HG03439 (cell line): ENCODE data around the gene TRAPPC5.
"Not testable (repeated sequence)": the region's sequence is repeated elsewhere in the genome, so short reads cannot be mapped to it uniquely, and the experiment has no call there.

Experiments
- ATAC-seq: cut with Tn5 transposase; IDR thresholded peaks from one replicate; pipeline ENCODE4 v1.9.1; 2021; ENCODE audit warnings: mild to moderate bottlenecking, moderate library complexity; ENCODE audit not compliant: unreplicated experiment

The TRAPPC5 gene

GRCh38 chr19:7680606-7681339 is at the start of gene TRAPPC5:
TSS of gene TRAPPC5 (plus strand) at chr19:7680833. CDS start at chr19:7682254, 1,421 bp downstream.
- peak; percentile 61 for ATAC-seq

DNA sequence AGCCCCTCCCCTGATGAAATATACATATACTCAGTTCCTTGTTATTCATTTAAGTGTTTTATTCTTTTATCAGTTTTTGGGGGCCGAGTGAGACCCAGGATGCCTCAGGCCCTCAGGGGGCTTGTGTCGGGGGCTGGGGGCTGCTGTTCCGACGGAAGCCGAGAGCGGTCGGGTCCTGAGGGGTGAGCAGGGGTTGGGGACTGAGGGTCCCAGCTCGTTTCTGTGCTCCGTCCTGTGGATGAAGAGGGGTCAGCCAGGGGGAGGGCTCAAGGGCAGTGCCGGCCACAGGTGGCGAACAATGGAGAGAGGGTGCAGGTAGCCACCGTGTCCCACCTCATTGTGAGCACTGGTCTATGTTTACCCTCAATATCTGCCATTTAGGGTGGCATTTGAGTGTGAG is 49.1 kb upstream of the TRAPPC5 start:
- no peak for ATAC-seq

DNA sequence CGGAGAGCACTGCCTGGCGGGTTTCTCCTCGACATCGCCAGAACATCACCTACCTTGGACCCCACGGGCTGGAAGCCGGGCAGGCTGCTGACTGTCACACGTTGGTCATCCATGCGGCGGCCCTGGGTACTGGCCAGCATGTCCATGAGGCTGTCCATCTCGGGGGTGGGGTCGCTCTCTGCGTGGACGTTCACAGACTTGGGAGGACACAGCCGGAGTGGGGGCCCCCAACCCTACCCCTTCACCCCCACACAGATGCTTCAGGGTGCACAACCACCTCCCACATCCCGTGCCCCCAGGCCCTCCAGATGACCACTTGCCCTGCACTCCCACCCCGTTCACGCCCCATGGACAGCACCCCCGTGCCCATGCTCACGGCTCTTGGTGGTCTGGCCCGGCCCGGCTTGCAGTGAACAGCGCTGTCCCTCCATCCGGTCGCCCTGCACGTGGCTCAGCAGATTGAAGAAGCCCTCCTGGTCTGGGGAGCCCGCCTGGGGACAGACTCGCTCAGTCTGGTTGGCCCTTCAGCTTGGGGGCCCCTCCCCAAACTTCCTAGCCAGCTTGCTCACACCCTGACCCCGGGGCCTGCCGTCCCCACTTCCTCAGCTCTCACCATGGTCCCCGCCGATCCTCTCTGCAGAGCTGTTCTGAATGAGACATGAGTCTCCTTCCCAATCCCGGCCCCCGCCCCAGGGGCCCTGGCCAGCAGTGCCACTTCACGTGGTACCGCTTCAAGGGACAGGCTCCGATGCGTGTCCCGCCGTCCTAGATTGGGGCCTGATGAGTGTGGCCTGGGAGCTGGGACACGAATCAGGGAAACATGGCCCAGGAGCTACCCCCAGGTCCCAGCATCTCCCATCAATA is 48.1 kb upstream of the TRAPPC5 start:
- no peak for ATAC-seq

- ATAC-seq, result no peak
Observed at GRCh38 chr19:7633698-7634097, 46.9 kb upstream of the TRAPPC5 start, which contains the start of gene PCP2. TSS of gene PCP2 (minus strand) at chr19:7633719. CDS start at chr19:7633457, 262 bp downstream.

DNA sequence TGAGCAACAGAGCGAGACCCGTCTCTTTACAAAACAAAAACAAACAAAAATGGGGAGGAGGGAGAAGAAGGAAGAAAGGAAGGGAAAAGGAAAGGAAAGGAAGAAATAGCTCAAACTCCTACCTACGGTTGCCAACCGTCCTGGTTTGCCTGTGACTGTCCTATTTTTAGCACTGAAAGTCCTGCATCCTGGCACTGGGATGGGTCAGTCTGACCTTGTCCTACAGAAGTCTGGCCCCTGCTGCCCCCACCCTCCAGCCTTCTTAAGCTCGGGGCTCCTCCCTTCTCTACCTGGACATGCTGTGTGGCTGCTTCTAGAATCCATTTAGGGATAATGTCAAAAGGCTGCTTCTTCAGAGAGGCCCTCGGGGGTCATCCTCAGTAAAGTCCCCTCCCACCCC is 45.0 kb upstream of the TRAPPC5 start:
- no peak for ATAC-seq

DNA sequence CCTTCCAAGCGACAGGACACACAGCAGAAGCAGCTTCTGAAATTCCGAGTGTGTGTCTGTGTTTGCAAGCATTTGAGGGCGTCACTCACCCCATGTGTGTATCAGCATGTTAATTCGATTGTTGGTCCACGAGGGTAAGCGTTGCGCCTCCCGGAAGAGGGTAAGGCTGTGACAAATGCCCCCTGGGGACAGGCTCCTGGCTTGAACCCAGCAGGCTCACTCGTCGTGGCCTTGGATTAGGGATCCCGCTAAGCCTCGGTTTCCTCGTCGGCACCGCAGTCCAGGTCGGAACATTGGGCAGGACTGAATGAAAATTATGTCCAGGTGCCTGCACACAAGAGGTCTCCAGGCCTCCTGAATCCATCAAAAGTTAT is 44.3 kb upstream of the TRAPPC5 start:
- no peak for ATAC-seq

DNA sequence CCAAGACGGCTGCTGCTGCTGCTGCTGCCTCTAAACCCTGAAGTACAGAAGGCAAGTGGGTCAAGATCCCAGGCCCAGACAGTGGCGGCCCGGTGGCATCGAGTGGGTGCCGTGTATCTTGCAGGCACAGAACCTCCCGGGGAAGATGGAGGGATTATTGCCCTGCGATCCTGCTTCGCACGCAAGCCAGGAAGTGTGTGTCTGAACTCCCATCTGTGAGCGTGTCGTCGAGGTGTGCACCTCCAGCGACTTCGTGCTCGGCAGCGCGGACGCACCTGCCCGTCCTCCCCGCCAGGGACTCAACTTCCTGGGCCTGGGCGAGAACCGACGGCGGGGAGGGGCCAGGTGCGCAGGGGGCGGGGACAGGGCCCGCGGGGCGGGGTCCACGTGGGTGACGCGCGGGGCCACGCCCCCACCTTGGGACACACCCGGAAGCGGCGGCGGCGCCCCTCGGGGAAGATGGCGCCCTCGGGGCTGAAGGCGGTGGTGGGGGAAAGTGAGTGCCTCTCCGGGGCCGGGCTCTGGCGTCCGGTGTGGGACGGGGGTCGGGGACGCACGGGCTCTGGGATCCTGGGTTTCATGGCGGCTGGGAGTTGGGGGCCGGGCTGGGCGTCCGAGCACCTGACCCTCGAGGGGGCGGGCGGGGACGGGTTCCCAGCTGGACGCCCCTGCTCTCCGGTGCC is 43.8 kb upstream of the TRAPPC5 start, which contains the start of gene STXBP2:
Gene STXBP2, plus strand, starts transcription at position 420 of the 683 bp plus-strand sequence. Its CDS starts 40 bp downstream, at position 460.
- peak; percentile 60 for ATAC-seq

DNA sequence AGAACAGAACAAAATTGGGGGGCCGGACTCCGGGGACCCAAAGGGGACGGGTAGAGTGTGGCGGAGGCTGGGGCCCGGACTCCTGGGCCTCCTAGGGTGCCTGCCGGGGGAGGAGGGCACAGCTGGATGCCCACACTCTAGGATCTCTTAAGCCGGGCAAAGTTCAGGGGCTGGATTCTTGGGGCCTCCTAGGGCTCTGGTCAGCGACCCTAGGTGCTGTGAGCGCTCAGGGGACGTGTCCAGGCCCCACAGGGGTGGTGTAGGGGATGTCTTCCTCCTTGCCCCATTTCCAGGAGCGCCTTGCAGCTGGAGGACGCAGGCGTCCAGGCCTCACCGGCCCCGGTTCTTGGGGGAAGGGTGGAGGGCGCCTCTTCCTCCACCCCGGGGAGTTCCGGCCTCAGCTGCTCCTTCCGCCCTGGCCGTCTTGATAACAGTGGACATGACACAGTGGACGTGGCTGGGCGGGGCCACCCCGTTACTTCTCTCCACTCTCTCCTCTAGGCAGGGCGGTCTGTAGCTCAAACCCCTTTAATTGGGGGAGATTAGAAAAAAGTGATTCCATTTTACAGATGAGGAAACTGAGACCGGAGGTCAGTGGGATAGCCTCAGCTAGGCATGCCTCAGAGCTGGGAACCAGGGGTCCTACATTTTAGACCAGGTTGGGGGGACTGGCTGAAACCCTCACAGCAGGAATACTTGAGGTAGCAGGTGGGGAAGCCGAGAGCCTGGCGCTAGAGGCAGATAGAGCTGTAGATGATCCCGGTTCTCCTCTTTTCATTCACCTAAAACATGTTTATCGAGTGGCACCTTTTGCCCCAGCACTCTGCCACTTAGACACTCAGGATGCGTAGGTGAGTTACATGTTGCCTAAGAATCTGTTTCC is 43.0 kb upstream of the TRAPPC5 start:
- ATAC-seq, result peak; percentile 40

- ATAC-seq, result no peak
Observed at GRCh38 chr19:7638802-7639465, 41.7 kb upstream of the TRAPPC5 start.

GRCh38 chr19:7639863-7640348 is 40.7 kb upstream of the TRAPPC5 start:
- no peak for ATAC-seq

DNA sequence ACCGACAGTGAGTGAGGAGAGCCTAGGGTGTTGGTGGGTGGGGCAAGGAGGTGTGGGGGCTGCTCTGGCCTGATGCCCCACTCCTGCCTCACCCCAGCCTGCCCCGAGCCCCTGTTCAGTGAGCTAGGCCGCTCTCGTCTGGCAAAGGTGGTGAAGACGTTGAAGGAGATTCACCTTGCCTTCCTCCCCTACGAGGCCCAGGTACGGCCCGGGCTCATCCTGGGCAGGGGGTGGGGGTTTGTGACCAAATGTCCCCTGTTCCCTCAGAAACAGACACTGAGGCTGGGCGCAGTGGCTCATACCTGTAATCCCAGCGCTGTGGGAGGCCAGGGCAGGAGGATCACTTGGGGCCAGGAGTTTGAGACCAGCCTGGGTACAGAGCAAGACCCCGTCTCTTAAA is 39.8 kb upstream of the TRAPPC5 start:
- no peak for ATAC-seq

DNA sequence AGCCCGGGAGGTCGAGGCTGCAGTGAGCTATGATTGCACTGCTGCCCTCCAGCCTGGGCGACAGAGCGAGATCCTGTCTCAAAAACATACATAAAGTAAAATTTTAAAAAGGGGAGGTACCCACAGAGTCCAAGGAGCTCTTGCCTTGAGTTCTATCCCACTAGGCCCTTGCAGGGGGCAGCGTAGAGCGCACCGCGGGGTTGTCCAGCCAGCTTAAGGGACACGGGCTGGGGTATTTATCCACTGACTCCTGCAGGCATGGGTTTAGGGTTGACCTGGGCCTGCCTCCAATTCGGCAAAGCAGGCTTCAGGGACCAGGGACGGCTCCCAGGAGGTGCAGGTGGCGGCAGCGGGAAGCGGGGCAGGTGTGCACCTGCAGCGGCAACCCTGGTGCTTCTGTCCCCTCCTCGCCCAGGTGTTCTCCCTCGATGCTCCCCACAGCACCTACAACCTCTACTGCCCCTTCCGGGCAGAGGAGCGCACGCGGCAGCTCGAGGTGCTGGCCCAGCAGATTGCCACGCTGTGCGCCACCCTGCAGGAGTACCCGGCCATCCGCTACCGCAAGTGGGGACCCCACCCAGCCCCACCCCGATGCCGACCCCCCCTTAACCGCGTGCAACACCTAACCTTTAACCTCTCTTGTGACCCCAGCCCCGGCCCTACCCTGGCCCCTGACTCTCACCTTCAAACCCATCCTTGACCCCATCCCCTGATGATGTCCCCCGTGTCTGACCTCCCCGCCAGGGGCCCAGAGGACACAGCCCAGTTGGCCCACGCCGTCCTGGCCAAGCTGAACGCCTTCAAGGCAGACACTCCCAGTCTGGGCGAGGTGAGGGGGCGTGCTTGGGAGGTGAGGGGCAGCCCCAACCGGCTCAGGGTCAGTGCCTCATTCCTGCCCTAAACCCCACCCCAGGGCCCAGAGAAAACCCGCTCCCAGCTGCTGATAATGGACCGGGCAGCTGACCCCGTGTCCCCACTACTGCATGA is 39.0 kb upstream of the TRAPPC5 start:
- ATAC-seq, result no peak

GRCh38 chr19:7642295-7643030 is 38.2 kb upstream of the TRAPPC5 start:
- no peak for ATAC-seq

DNA sequence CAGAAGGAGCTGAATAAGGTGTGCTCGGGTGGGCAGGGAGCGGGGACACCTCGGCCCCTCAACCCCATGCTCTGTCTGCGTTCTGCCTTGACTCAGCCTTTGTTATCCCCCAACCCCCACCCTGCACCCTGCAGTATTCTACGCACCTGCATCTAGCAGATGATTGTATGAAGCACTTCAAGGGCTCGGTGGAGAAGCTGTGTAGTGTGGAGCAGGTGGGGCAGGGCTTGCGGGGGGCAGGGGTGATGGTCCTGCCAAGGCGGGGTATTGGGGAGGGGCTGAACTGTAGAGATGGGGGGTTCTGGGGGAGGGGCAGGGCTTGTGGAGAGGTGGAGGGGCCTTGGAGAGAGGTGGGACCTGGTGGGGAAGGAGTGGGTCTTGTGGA is 37.6 kb upstream of the TRAPPC5 start:
- ATAC-seq, result no peak

DNA sequence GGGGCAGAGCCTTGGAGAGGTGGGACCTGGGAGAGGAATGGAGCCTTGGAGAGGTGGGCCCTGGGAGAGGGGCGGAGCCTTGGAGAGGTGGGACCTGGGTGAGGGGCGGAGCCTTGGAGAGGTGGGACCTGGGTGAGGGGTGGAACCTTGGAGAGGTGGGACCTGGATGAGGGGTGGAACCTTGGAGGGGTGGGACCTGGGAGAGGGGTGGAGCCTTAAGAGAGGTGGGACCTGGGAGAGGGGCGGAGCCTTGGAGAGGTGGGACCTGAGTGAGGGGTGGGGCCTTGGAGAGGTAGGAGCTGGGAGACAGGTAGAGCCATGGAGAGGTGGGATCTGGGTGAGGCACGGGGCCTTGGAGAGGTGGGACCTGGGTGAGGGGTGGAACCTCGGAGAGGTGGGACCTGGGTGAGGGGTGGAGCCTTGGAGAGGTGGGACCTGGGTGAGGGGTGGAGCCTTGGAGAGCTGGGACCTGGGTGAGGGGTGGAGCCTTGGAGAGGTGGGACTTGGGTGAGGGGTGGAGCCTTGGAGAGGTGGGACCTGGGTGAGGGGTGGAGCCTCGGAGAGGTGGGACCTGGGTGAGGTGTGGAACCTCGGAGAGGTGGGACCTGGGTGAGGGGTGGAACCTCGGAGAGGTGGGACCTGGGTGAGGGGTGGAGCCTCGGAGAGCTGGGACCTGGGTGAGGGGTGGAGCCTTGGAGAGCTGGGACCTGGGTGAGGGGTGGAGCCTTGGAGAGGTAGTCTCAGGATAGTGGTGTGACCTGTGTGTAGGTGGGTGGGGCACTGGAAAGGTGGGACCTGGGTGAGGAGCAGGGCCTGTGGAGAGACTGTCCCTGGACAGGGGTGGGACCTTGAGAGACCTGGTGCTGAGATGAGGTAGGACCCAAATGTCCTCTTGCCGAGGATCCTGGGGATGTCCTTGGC is 36.7 kb upstream of the TRAPPC5 start:
- not testable (repeated sequence) for ATAC-seq

GRCh38 chr19:7644550-7644877 is 36.1 kb upstream of the TRAPPC5 start:
- no peak for ATAC-seq

DNA sequence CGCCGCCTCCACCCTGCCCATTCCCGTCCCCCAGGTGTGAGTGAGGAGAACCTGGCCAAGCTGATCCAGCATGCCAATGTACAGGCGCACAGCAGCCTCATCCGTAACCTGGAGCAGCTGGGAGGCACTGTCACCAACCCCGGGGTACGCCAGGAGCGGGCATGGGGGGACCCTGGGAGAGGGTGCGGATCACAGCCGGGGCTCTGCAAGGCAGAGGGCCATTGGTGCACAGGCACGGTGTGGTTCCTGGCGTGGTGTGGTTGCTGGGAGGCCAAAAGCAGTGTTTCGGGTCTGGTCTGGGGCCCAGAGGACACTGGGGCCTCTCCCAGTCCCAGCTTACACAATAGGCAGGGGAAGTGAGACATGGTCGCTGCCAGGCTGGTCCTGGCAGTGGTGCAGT is 35.5 kb upstream of the TRAPPC5 start:
- ATAC-seq, result no peak
